ENCODE results near the gene CCNY.

The CCNY gene

GRCh38 chr10:35437829-35438228, 101.5 kb downstream of the CCNY start:
- no peak for DNase-seq

DNA sequence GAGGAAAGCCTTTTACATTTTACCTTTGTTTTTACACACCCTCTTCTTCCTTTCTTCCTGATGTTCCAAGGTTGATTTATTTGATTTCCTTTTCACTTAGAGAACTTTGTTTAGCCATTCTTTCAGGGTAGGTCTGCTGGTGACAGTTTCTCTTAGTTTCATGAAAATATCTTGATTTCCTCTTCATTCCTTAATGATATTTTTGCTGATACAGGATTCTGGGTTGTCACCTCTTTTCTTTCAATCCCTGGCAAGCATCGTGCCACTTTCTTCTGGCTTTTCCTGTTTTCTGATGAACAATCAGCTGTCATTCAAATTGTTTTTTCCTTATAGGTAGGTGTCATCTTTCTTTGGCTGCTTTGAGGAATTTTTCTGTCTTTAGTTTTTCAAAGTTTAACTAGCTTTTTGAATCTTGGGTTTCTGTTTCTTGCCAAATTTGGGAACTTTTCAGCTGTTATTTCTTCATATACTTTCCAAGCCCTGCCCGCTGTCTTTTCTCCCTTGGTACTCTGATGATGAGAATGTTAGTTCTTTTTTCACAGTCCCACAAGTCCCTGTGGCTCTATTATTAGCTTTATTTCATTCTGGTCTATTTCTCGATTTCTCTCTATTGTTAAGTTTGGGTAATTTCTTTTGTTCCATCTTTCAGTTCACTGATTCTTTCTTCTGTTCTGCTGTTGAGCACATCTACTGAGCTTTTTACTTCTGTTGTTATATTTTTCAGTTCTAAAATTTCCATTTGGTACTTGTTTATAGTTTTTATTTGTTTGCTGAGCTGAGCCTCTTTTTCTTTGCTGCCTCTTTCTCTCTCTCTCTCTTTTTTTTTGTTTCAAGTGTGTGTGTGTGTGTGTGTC, 102.6 kb downstream of the CCNY start:
- no peak for DNase-seq

GRCh38 chr10:35440016-35440415, 103.7 kb downstream of the CCNY start:
- DNase-seq: no peak

DNA sequence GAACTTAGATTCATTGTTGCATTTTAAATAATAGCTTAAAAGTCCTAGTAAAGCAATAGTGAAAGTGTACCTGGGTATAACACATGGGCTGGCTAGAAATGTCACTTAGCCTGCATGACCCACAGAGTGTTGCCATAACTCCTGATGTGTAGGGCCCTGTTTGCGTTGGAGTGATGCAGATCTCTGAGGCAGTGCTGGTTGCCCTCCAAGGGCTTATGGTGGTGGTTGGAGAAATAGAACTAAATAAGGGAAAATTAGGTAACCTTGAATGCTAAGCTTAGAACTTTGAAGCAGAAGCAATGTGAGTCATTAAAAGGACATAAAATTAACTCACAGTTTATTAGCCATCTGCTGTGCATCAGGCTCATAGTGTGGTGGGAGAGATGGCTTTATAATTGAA, 105.7 kb downstream of the CCNY start:
- DNase-seq: no peak

GRCh38 chr10:35442592-35442991, 106.3 kb downstream of the CCNY start:
- DNase-seq: no peak

DNA sequence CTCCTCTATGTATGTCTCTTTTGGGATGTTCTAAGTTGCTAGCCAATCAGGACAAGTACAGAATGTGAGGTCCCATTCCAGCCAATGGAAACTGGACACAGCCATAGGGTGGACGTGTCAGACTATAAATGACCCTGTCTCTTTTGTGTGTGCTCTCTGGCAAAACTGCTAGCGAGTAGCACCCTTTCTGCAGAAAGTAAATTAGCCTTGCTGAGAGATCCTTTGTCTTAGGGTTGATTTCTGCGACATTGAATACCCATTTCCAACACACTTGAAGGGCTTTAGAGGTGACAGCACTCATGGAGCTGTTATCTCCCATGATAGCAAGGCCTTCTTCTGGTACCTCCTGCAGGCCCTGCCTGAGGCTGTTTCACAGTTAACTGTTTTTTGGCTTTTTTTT, 107.5 kb downstream of the CCNY start:
- DNase-seq: no peak

GRCh38 chr10:35445150-35445884, 109.0 kb downstream of the CCNY start:
- no peak for DNase-seq

- no peak for DNase-seq
Observed at GRCh38 chr10:35446439-35446838, 110.1 kb downstream of the CCNY start.

GRCh38 chr10:35447693-35448407, 111.5 kb downstream of the CCNY start:
- DNase-seq: no peak

DNA sequence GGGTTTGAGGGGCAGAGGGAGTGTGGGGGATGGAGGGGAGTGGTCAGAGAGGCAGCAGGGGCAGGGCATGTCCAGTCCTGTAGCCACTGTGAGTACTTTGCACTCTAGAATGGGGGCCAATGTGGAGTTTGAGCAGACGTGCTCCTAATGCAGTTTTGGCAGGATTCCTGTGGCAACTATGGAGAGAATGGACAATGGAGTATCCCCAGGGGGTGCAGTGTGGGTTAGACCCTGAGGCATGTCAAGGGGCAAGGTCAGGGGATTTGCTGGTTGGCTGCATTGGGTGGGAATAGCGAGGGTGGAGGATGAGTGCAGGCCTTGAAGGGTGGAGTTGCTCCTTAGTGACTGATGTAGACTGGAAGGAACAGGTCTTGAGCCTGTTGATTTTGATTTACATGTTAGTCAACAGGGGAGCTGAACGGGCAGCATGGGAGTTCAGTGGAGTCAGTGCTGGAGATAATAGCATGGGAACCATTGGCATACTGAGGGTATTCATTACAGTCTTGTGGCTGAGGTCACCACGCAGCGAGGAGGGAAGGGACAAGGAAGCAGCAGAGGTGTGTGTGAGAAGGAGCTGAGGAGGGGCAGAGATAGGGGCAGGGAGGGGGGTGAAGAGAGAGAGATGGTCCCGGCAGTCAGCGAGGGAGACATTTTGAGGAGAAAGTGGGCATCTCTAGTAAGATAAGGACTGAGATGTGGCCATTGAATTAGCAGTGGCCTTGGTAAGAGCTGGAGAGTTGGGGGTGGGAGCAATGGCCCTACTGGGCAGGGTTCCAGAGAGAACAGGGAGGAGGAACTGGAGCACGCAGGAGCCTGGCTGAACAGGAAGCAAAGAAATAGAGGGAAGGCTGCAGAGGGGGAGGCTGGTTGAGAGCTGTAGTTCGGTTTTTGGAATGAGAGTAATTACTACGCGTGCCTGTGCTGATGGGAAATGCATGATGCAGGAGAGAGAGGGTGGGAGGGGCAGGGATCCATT, 112.7 kb downstream of the CCNY start:
- no peak for DNase-seq

- DNase-seq: no peak
Observed at GRCh38 chr10:35449944-35450343, 113.6 kb downstream of the CCNY start.

DNA sequence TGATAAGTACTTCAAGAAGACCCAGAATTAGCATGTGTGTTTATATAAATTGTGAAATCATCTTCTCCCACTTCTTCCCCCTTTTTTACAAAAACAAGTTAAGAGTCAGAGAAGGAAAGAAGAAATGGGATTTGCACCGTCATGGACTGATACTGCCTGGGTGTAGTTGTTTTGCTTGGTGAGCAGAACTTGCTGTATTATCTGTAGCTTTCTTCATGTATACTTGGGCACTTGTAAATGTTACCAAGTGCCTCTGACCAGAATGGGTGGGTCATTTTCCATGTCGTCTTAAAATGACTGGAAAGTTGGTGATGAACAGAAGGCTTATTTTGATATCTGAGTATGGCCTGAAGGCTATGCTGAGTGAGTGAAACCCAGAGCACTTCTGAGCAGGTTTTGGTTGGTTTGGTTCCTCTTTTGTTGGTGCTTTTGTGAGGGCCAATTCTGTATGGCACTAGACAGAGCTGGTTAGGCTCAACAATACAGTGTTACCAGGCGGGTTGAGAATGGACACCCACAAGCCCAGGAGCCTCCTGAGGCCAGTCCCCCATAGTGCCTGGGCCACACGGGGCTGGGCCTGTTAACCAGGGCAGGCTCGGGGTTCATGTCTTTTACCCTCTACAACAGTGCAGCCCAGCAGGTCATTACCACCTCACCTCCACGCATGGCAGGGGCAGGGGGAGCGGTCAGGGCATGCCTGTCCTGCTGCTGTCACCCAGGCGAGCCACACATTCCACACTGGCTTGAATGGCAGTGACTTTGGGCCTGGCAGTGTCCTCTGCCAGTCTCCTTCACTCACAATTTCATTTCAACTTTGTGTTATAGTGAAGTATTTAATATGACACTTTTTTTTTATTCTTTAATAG, 115.1 kb downstream of the CCNY start:
- DNase-seq: no peak

DNA sequence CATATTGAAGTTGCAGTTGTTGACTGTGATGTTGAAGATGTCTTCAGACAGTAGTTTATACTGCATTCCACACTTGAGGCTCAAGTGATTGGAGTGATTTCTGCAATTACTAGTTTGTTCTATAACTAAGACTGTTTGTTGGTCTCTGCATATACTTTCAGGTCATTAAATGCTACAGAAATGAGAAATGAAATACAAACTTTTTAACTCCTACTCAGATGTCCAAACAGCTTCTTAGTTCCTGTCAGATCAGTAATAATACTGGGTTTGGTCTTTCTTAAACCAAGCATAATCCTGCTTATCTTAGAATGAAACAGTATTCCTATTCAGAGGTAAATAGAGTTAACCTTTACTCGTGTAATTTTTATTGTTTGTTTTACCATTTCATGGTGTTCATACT, 115.9 kb downstream of the CCNY start:
- DNase-seq: no peak

GRCh38 chr10:35452847-35453246, 116.5 kb downstream of the CCNY start:
- DNase-seq: no peak

DNA sequence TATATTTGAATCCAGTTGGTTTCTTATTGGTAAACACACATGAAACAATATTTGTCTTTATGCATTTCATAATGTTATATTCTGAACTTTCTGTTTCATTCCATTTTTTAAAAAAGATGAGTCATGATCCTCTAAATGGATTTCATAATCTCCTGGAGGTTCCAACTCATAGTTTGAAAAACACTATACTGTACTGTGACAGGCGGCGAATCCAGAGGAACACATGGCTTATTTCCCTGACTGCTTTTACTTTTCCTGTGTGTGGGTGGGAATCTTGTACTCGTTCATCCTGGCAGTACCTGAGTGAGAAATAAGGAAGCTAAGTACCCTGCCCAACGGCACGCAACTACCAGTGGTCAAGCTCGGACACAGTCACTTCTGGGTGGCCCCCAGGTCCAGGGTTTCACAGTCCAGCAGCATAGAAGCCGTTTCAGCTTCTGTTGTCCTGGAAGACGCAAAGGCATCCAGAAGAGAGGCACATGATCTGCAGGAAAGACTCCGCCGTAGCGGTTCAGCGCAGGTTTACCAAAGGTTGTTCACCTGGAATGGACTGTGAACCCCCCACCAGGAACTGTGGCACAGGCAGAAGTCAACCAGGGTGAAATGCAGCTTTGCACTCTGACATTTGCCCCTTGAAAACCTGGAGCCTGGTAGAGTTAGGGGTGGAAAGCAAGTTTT, 117.7 kb downstream of the CCNY start:
- no peak for DNase-seq

GRCh38 chr10:35456153-35456720, 119.9 kb downstream of the CCNY start:
- DNase-seq: no peak

GRCh38 chr10:35456784-35457183, 120.5 kb downstream of the CCNY start:
- DNase-seq: no peak

DNA sequence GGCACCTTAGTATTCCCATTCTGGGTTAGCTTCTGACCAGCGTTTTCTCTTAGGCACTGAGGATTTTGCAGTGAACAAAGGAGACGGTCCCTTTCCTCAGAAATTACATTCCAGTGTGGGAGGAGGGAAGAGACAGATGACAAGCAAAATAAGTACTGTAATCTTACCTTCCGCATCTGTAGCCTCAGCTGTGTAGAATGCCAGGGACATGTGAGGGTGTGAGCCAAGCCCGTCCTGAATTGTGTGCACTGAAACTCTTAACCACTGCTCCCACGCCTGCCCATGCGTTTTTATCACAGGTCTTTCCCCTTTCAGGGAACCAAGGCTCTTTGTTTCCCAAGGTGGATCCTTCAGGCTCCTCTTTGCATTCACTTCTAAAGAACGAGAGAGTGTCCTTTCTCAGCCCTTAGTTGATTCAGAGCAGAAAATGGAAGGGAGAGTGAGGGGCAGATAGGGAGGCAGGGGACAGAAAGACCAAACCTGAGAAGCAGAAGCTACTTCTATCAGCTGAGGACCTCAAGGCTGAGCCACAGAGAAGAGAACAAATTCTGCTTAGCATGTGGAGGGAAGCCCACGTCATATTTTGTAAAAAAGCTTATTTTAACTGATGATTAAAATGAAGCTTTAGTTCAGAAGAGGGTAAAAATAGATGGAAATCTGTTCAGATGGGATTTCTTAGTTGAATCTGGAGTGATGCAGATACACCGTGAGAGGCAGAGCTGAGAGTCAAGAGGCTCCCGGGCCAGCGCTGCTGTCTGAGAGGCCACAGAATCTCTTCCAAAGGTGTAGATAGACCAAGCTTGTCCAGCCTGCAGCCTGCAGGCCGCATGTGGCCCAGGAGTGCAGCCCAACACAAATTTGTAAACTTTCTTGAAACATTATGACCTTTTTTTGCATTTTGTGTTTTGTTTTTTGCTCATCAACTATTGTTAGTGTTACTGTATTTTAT, 122.5 kb downstream of the CCNY start:
- DNase-seq: no peak

DNA sequence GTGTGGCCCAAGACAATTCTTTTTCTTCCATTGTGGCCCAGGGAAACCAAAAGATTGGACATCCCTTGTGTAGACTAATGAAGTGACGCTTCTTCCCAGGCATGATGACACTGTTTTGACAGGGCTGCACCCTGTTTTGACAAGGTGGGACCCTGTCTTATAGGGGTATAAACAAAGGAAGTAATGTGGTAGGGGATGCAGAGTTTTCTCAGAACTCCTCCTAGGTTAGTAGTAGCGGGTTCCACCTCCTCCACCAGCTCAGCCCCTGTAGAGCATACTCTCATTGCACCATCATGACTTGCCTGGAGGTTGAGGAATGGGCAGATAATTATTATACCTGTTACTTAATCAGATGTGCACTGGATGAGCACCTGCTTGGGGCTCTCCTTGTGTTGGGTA, 123.1 kb downstream of the CCNY start:
- DNase-seq: no peak

All from activated T-cell treated with anti-CD3 and anti-CD28 coated beads, Interleukin-2, amount 50 U/mL, for 48 hours (primary cell).